GM19468 (cell line): ENCODE measurements around the gene CNPY1.

ENCODE experiments used
- ATAC-seq: cut with Tn5 transposase; IDR thresholded peaks from one replicate; pipeline ENCODE4 v1.9.1; 2021; ENCODE audit warnings: mild to moderate bottlenecking, moderate library complexity, moderate number of reproducible peaks; ENCODE audit not compliant: unreplicated experiment; ENCODE audit errors: extremely low read depth

CNPY1 gene

GRCh38 chr7:155458878-155459699 is 87.3 kb downstream of the CNPY1 start:
- no peak for ATAC-seq

GRCh38 chr7:155458111-155458877 is 88.1 kb downstream of the CNPY1 start, which contains the start of gene EN2:
Gene EN2, plus strand, starts transcription at chr7:155458129. Its CDS starts 249 bp downstream, at chr7:155458378.
- no peak for ATAC-seq

- no peak for ATAC-seq
Observed at GRCh38 chr7:155457544-155458110, 88.7 kb downstream of the CNPY1 start.

GRCh38 chr7:155456738-155457543 is 89.4 kb downstream of the CNPY1 start:
- ATAC-seq = no peak

- ATAC-seq = no peak
Observed at GRCh38 chr7:155455776-155456737, 90.3 kb downstream of the CNPY1 start.

GRCh38 chr7:155455132-155455693 is 91.1 kb downstream of the CNPY1 start:
- ATAC-seq = no peak

GRCh38 chr7:155454183-155455112 is 91.9 kb downstream of the CNPY1 start:
- ATAC-seq = no peak

GRCh38 chr7:155453296-155454182 is 92.8 kb downstream of the CNPY1 start:
- ATAC-seq = no peak

- ATAC-seq = no peak
Observed at GRCh38 chr7:155452505-155453295, 93.7 kb downstream of the CNPY1 start.

GRCh38 chr7:155451840-155452239 is 94.5 kb downstream of the CNPY1 start:
- ATAC-seq = no peak
